Hepatocyte (in vitro differentiated cells): Measurements from ENCODE around the gene NR5A1.

Source experiments
- CTCF ChIP-seq: fragments of 200-600 bp; sonication (generic); IDR thresholded peaks from 2 replicates; pipeline ENCODE4 v1.5.1; 2016; ENCODE audit warnings: antibody characterized with exemption, mild to moderate bottlenecking; ENCODE audit not compliant: poor library complexity
- EZH2 ChIP-seq: fragments of 200-600 bp; sonication (generic); IDR thresholded peaks from 2 replicates; pipeline ENCODE4 v1.6.1; 2016; ENCODE audit warnings: antibody characterized with exemption, mild to moderate bottlenecking, borderline replicate concordance

- TF ChIP-seq EZH2 (no peak), CTCF (no peak)
Measured at GRCh38 chr9:124555043-124555442, 47.8 kb upstream of the NR5A1 start.
